HCT116 (cell line): ENCODE results near the gene PCK2. TPM values are rescaled to one million over a fixed set of nuclear protein-coding genes. Genes with fewer than 3 reads are reported as not detected.

Experiments
- ATAC-seq: fragments of 200-7000 bp; cut with Tn5 transposase; 2 replicates; pipeline ENCODE4 v1.9.1; 2020; ENCODE audit warnings: mild to moderate bottlenecking, moderate library complexity
- BruUV-seq: library from RNA; stranded (reverse); fragments of 400-500 nt; replicated peaks from 2 replicates; lab custom pipeline; 2021; lab: Mats Ljungman, UMichigan
- CTCF ChIA-PET: fragments of 300-600 bp; sonication (Branson Sonifier 250); formaldehyde crosslinking; loops from one replicate; lab custom pipeline; 2021; ENCODE audit warnings: antibody characterized with exemption; lab: Charles Lee
- POLR2A ChIA-PET: fragments of 300-600, 350-600 bp; sonication (Branson Sonifier 250); formaldehyde crosslinking; loops from one replicate; lab custom pipeline; 2021; ENCODE audit warnings: antibody characterized with exemption; lab: Charles Lee
- RAD21 ChIA-PET, 2 experiments: fragments of 300-600 bp; sonication (Branson Sonifier 250); formaldehyde crosslinking; loops; one replicate each; lab custom pipeline; 2023; ENCODE audit warnings: low total read pairs in 2 of 2; ENCODE audit not compliant: uncharacterized antibody in 2 of 2, unreplicated experiment in 2 of 2, low non-redundant PET in 1 of 2; lab: Charles Lee
- DNase-seq: peaks from one replicate; pipeline ENCODE4 v3.0.0-alpha.2; 2010; ENCODE audit warnings: low read depth, low spot score
- H2AFZ ChIP-seq: fragments of 200-600 bp; shearing (Covaris generic), sonication (generic); 2 replicates; pipeline ENCODE4 v1.6.1; 2017; ENCODE audit warnings: low read depth, mixed run types, mixed read lengths, antibody characterized with exemption, low read length; ENCODE audit not compliant: poor library complexity, severe bottlenecking
- H3K27ac ChIP-seq: 2 replicates; pipeline ENCODE4 v1.5.1; 2012; ENCODE audit warnings: low read depth, low read length
- H3K27me3 ChIP-seq: fragments of 200-600 bp; sonication (generic); 2 replicates; pipeline ENCODE4 v1.6.1; 2016; ENCODE audit warnings: mixed run types, low read length, mixed read lengths; ENCODE audit not compliant: insufficient read depth
- H3K36me3 ChIP-seq, 2 experiments: fragments of 200-500 bp in 1 of 2; fragments of 200-600 bp in 1 of 2; sonication (Bioruptor generic) in 1 of 2; sonication (generic) in 1 of 2; 2 replicates each; pipeline versions ENCODE4 v1.5.1 to v1.6.1; 2014 to 2016; ENCODE audit warnings: low read length in 2 of 2, inconsistent platforms in 1 of 2, mixed read lengths in 1 of 2, mixed run types in 1 of 2; ENCODE audit not compliant: insufficient read depth in 2 of 2, control insufficient read depth in 1 of 2
- H3K4me1 ChIP-seq, 2 experiments: fragments of 200-600 bp in 1 of 2; sonication (generic) in 1 of 2; 2 replicates each; pipeline versions ENCODE4 v1.5.1 to v1.6.1; 2012 to 2017; ENCODE audit warnings: low read length in 2 of 2, inconsistent platforms in 1 of 2, mild to moderate bottlenecking in 1 of 2, mixed read lengths in 1 of 2, mixed run types in 1 of 2, moderate library complexity in 1 of 2; ENCODE audit not compliant: insufficient read depth in 2 of 2, control insufficient read depth in 1 of 2
- H3K4me2 ChIP-seq: fragments of 200-600 bp; sonication (generic); 2 replicates; pipeline ENCODE4 v1.6.1; 2017; ENCODE audit warnings: mixed run types, low read length, mixed read lengths
- H3K4me3 ChIP-seq, 2 experiments: fragments of 200-600 bp in 1 of 2; sonication (generic) in 1 of 2; replicated peaks in 1 of 2; 2 replicates each; pipeline ENCODE4 v1.5.1; 2011 to 2016; ENCODE audit warnings: low read length in 2 of 2, control low read depth in 1 of 2, low read depth in 1 of 2, mild to moderate bottlenecking in 1 of 2, mixed read lengths in 1 of 2, mixed run types in 1 of 2
- H3K79me2 ChIP-seq: fragments of 200-600 bp; sonication (generic); 2 replicates; pipeline ENCODE4 v1.6.1; 2017; ENCODE audit warnings: mild to moderate bottlenecking, mixed run types, low read length, moderate library complexity, mixed read lengths; ENCODE audit not compliant: insufficient read depth
- H3K9ac ChIP-seq: fragments of 200-600 bp; sonication (generic); 2 replicates; pipeline ENCODE4 v1.6.1; 2016; ENCODE audit warnings: low read length, mixed read lengths
- H3K9me2 ChIP-seq: fragments of 200-600 bp; sonication (generic), shearing (Covaris generic); 2 replicates; pipeline ENCODE4 v1.6.1; 2017; ENCODE audit warnings: mixed run types, mild to moderate bottlenecking, moderate library complexity; ENCODE audit not compliant: insufficient read depth
- H3K9me3 ChIP-seq, 2 experiments: fragments of 200-500 bp in 1 of 2; fragments of 200-600 bp in 1 of 2; sonication (Bioruptor generic) in 1 of 2; sonication (generic) in 1 of 2; 2 replicates each; pipeline ENCODE4 v1.6.1; 2014 to 2017; ENCODE audit warnings: low read length in 2 of 2, mixed read lengths in 2 of 2, inconsistent platforms in 1 of 2, low read depth in 1 of 2, mild to moderate bottlenecking in 1 of 2, mixed run types in 1 of 2, moderate library complexity in 1 of 2; ENCODE audit not compliant: control insufficient read depth in 1 of 2, insufficient read depth in 1 of 2
- H4K20me1 ChIP-seq: fragments of 200-600 bp; sonication (generic), shearing (Covaris generic); 2 replicates; pipeline ENCODE4 v1.6.1; 2017; ENCODE audit warnings: mixed run types, mild to moderate bottlenecking, moderate library complexity; ENCODE audit not compliant: insufficient read depth
- ELF1 ChIP-seq: IDR thresholded peaks from 2 replicates; pipeline ENCODE4 v1.6.1; 2012; ENCODE audit warnings: low read depth, borderline replicate concordance
- EZH2 ChIP-seq: fragments of 200-600 bp; sonication (generic); IDR thresholded peaks from 2 replicates; pipeline ENCODE4 v1.6.1; 2017; ENCODE audit warnings: antibody characterized with exemption, mixed run types
- EZH2phosphoT487 ChIP-seq: fragments of 200-600 bp; IDR thresholded peaks from 2 replicates; pipeline ENCODE4 v1.6.1; 2018; ENCODE audit warnings: antibody characterized with exemption, borderline replicate concordance
- FOSL1 ChIP-seq: IDR thresholded peaks from 2 replicates; pipeline ENCODE4 v1.6.1; 2012; ENCODE audit warnings: low read depth
- JUND ChIP-seq: IDR thresholded peaks from 2 replicates; pipeline ENCODE4 v1.6.1; 2012
- MAX ChIP-seq: IDR thresholded peaks from 2 replicates; pipeline ENCODE4 v1.6.1; 2012
- REST ChIP-seq: IDR thresholded peaks from 2 replicates; pipeline ENCODE4 v1.6.1; 2012; ENCODE audit warnings: low read depth
- SIN3A ChIP-seq: IDR thresholded peaks from 2 replicates; pipeline ENCODE4 v1.6.1; 2012; ENCODE audit warnings: low read depth
- SP1 ChIP-seq: IDR thresholded peaks from 2 replicates; pipeline ENCODE4 v1.6.1; 2012; ENCODE audit warnings: low read depth
- SRF ChIP-seq: IDR thresholded peaks from 2 replicates; pipeline ENCODE4 v1.6.1; 2012; ENCODE audit warnings: low read depth
- TCF7L2 ChIP-seq: IDR thresholded peaks from 2 replicates; pipeline ENCODE4 v1.7.0; 2011; ENCODE audit warnings: borderline replicate concordance, inconsistent platforms; ENCODE audit not compliant: insufficient read depth, insufficient read length; ENCODE audit errors: extremely low read depth
- YY1 ChIP-seq: IDR thresholded peaks from 2 replicates; pipeline ENCODE4 v1.6.1; 2011; ENCODE audit warnings: low read length, low read depth, moderate library complexity, mild to moderate bottlenecking; ENCODE audit not compliant: insufficient replicate concordance; ENCODE audit errors: extremely low read depth
- ZFX ChIP-seq: fragments of 450-650 bp; IDR thresholded peaks from 2 replicates; pipeline ENCODE4 v1.6.1; 2017
- ZNF274 ChIP-seq: fragments of 200-500 bp; sonication (Bioruptor generic); IDR thresholded peaks from 2 replicates; pipeline ENCODE4 v1.6.1; 2014; ENCODE audit warnings: mild to moderate bottlenecking, low read depth, low read length, inconsistent platforms
- intact Hi-C: fragments of 100-400 bp; cut with micrococcal nuclease; formaldehyde crosslinking; loops from 2 replicates; pipeline ENCODE4 v1.10.0; 2022
- total RNA-seq: library from RNA; stranded (reverse); gene quantifications from one replicate; pipeline ENCODE4 v1.2.1, GENCODE V29; 2021; ENCODE audit not compliant: unreplicated experiment
- TF ChIP-seq, protein P1 (sequence below): IDR thresholded peaks from 2 replicates; pipeline ENCODE4 v1.6.1; 2012

Gene PCK2
- total RNA-seq, 1 experiment from 2014 or later, result 94.1 TPM

- H3K9me3 ChIP-seq, result no peaks in the 10 kb centered on the region
- no peaks in the 10 kb centered on the region for H3K27me3 ChIP-seq
- POLR2A ChIA-PET, result no interaction called here
- CTCF ChIA-PET, result no interaction called here
- DNase-seq, result no peak
- no peaks in the 10 kb centered on the region for H3K4me1 ChIP-seq
- no peak for ATAC-seq
- RAD21 ChIA-PET, result no interaction called here
- H3K4me3 ChIP-seq, result no peak overlapping the region
- H3K79me2 ChIP-seq, result no peaks in the 10 kb centered on the region
- H3K9me2 ChIP-seq, result no peaks in the 10 kb centered on the region
- H2AFZ ChIP-seq, result no peak overlapping the region
- H3K9ac ChIP-seq, result no peak overlapping the region
- no TSS peak for BruUV-seq
- no peaks in the 10 kb centered on the region for H3K36me3 ChIP-seq
- no peak overlapping the region for H3K27ac ChIP-seq
- no peak overlapping the region for H3K4me2 ChIP-seq
- no peak for TF ChIP-seq ZFX
- no peak for TF ChIP-seq ELF1
- no peak for TF ChIP-seq FOSL1
- TF ChIP-seq JUND, result no peak
- no peak for TF ChIP-seq TCF7L2
- TF ChIP-seq SRF, result no peak
- TF ChIP-seq SP1, result no peak
- TF ChIP-seq MAX, result no peak
- TF ChIP-seq SIN3A, result no peak
- TF ChIP-seq EZH2, result no peak
- no peak for TF ChIP-seq EZH2phosphoT487
- TF ChIP-seq ZNF274, result no peak
- TF ChIP-seq, protein P1, sequence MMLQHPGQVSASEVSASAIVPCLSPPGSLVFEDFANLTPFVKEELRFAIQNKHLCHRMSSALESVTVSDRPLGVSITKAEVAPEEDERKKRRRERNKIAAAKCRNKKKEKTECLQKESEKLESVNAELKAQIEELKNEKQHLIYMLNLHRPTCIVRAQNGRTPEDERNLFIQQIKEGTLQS, result no peak
- TF ChIP-seq REST, result no peak
- TF ChIP-seq YY1, result no peak
- H4K20me1 ChIP-seq, result no peaks in the 10 kb centered on the region
- intact Hi-C loops, result no loop called here
These were observed 30.8 kb upstream of the PCK2 start for GRCh38 chr14:24063263-24063836.
